SK-N-SH treated with all-trans-retinoic acid at 6 μM for 48 hours (cell line): ENCODE results near the gene CYTH4.

Source experiments
- ATAC-seq: fragments of 200-7000 bp; cut with Tn5 transposase; 3 replicates; pipeline ENCODE4 v1.9.1; 2020; ENCODE audit warnings: mild to moderate bottlenecking, moderate library complexity
- ARNTL ChIP-seq: fragments of 450-650 bp; formaldehyde crosslinking; IDR thresholded peaks from 2 replicates; pipeline ENCODE4 v1.5.0; 2020; ENCODE audit warnings: low read depth, mild to moderate bottlenecking, moderate library complexity, borderline replicate concordance
- BACH2 ChIP-seq: fragments of 250-450 bp; sonication (Bioruptor Pico); IDR thresholded peaks from 2 replicates; pipeline ENCODE4 v1.9.0; 2021; ENCODE audit warnings: mild to moderate bottlenecking, borderline replicate concordance
- CSDC2 ChIP-seq: fragments of 250-450 bp; sonication (Bioruptor Pico); IDR thresholded peaks from 2 replicates; pipeline ENCODE4 v1.5.0; 2020; ENCODE audit warnings: mild to moderate bottlenecking, moderate library complexity
- ESRRG ChIP-seq: fragments of 250-450 bp; sonication (Bioruptor Pico); IDR thresholded peaks from 2 replicates; pipeline ENCODE4 v1.6.1; 2021; ENCODE audit warnings: mild to moderate bottlenecking
- GLIS3 ChIP-seq: fragments of 250-450 bp; sonication (Bioruptor Pico); IDR thresholded peaks from 2 replicates; pipeline ENCODE4 v1.5.0; 2020; ENCODE audit warnings: mild to moderate bottlenecking, moderate library complexity
- ISL1 ChIP-seq: fragments of 250-450 bp; sonication (Bioruptor Pico); IDR thresholded peaks from 2 replicates; pipeline ENCODE4 v2.1.2; 2022; ENCODE audit warnings: mild to moderate bottlenecking, moderate library complexity
- OSR1 ChIP-seq: fragments of 250-450 bp; sonication (Bioruptor Pico); IDR thresholded peaks from 2 replicates; pipeline ENCODE4 v1.8.0; 2022; ENCODE audit warnings: moderate library complexity, mild to moderate bottlenecking, inconsistent platforms
- PPARA ChIP-seq: fragments of 250-450 bp; sonication (Bioruptor Pico); IDR thresholded peaks from 2 replicates; pipeline ENCODE4 v1.5.0; 2020; ENCODE audit warnings: mild to moderate bottlenecking, borderline replicate concordance
- RARB ChIP-seq: fragments of 250-450 bp; sonication (Bioruptor Pico); IDR thresholded peaks from 2 replicates; pipeline ENCODE4 v1.8.0; 2021; ENCODE audit warnings: mild to moderate bottlenecking, moderate library complexity
- SNAI2 ChIP-seq: fragments of 250-450 bp; sonication (Bioruptor Pico); IDR thresholded peaks from 2 replicates; pipeline ENCODE4 v1.5.0; 2020; ENCODE audit warnings: mild to moderate bottlenecking, moderate library complexity
- TCF4 ChIP-seq: fragments of 250-450 bp; sonication (Bioruptor Pico); IDR thresholded peaks from 2 replicates; pipeline ENCODE4 v1.8.0; 2021; ENCODE audit warnings: mild to moderate bottlenecking, moderate library complexity, borderline replicate concordance
- TOX ChIP-seq: fragments of 250-450 bp; sonication (Bioruptor Pico); IDR thresholded peaks from 2 replicates; pipeline ENCODE4 v1.8.0; 2021; ENCODE audit warnings: mild to moderate bottlenecking, moderate library complexity, borderline replicate concordance
- ZC3H10 ChIP-seq: fragments of 250-450 bp; sonication (Bioruptor Pico); IDR thresholded peaks from 2 replicates; pipeline ENCODE4 v1.5.1; 2021; ENCODE audit warnings: mild to moderate bottlenecking, moderate library complexity
- ZFP3 ChIP-seq: fragments of 250-450 bp; sonication (Bioruptor Pico); IDR thresholded peaks from 2 replicates; pipeline ENCODE4 v1.5.0; 2020; ENCODE audit warnings: mild to moderate bottlenecking, moderate library complexity
- ZFP30 ChIP-seq: fragments of 450-650 bp; formaldehyde crosslinking; IDR thresholded peaks from 2 replicates; pipeline ENCODE4 v1.5.0; 2022; ENCODE audit warnings: mild to moderate bottlenecking, moderate library complexity
- ZNF565 ChIP-seq: fragments of 450-650 bp; formaldehyde crosslinking; conservative IDR thresholded peaks from 2 replicates; pipeline ENCODE4 v1.5.0; 2020; ENCODE audit warnings: low read depth, mild to moderate bottlenecking, moderate library complexity
- ZNF70 ChIP-seq: fragments of 450-650 bp; formaldehyde crosslinking; IDR thresholded peaks from 2 replicates; pipeline ENCODE4 v1.5.0; 2020; ENCODE audit warnings: mild to moderate bottlenecking, moderate library complexity
- ZNF8 ChIP-seq: fragments of 450-650 bp; formaldehyde crosslinking; IDR thresholded peaks from 2 replicates; pipeline ENCODE4 v1.5.0; 2020; ENCODE audit warnings: mild to moderate bottlenecking, moderate library complexity
- TF ChIP-seq, protein P1 (sequence below): fragments of 250-450 bp; sonication (Bioruptor Pico); IDR thresholded peaks from 2 replicates; pipeline ENCODE4 v1.8.0; 2021; ENCODE audit warnings: low read depth, mild to moderate bottlenecking, moderate library complexity, borderline replicate concordance
- TF ChIP-seq, protein P2 (sequence below): fragments of 250-450 bp; sonication (Bioruptor Pico); IDR thresholded peaks from 2 replicates; pipeline ENCODE4 v1.8.0; 2020; ENCODE audit warnings: mild to moderate bottlenecking, moderate library complexity, borderline replicate concordance
- TF ChIP-seq, protein P3 (sequence below): fragments of 250-450 bp; sonication (Bioruptor Pico); IDR thresholded peaks from 2 replicates; pipeline ENCODE4 v1.5.1; 2020; ENCODE audit warnings: low read depth, mild to moderate bottlenecking, moderate library complexity
- TF ChIP-seq, protein P4 (sequence below): fragments of 250-450 bp; sonication (Bioruptor Pico); IDR thresholded peaks from 2 replicates; pipeline ENCODE4 v1.5.1; 2021; ENCODE audit warnings: mild to moderate bottlenecking, moderate library complexity
- TF ChIP-seq, protein P5 (sequence below): fragments of 250-450 bp; sonication (Bioruptor Pico); IDR thresholded peaks from 2 replicates; pipeline ENCODE4 v1.5.0; 2020; ENCODE audit warnings: mild to moderate bottlenecking, moderate library complexity

Gene CYTH4

DNA sequence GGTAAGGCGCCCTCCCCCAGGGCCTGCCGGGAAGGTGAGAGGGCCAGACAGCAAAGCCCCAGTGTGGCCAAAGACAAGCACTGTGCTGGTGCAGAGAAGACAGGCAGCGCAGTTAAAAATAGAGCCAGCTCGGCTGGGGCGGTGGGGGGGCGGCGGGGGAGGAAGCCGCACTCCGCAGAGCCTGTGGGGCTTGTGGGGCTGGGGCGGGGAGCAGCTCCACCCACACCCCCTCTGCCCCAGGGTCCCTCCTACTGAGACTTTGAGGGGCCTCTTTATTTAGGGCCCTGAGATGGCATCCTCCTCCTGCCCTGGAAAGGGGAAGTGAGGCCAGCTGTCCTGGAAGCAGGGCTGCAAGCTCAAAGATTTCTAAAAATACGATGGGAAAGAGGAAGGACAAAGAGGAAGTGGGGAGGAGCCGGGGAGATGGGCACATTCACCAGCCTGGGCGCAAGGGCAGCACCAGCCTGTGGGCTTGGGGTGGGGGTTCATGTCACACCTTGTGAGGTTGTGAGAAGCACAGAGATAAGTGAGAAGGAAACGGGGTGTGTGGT, 2.6 kb downstream of the CYTH4 start:
- TF ChIP-seq ISL1 (CRISPR knock-in tag) = no peak
- TF ChIP-seq ZNF70 = no peak
- no peak for TF ChIP-seq ZFP30 (CRISPR knock-in tag)
- TF ChIP-seq SNAI2 = no peak
- no peak for TF ChIP-seq ZC3H10 (CRISPR knock-in tag)
- no peak for TF ChIP-seq OSR1 (CRISPR knock-in tag)
- TF ChIP-seq TCF4 = no peak
- no peak for TF ChIP-seq PPARA (CRISPR knock-in tag)
- no peak for TF ChIP-seq TOX (CRISPR knock-in tag)
- no peak for TF ChIP-seq GLIS3 (CRISPR knock-in tag)
- TF ChIP-seq, protein P1, sequence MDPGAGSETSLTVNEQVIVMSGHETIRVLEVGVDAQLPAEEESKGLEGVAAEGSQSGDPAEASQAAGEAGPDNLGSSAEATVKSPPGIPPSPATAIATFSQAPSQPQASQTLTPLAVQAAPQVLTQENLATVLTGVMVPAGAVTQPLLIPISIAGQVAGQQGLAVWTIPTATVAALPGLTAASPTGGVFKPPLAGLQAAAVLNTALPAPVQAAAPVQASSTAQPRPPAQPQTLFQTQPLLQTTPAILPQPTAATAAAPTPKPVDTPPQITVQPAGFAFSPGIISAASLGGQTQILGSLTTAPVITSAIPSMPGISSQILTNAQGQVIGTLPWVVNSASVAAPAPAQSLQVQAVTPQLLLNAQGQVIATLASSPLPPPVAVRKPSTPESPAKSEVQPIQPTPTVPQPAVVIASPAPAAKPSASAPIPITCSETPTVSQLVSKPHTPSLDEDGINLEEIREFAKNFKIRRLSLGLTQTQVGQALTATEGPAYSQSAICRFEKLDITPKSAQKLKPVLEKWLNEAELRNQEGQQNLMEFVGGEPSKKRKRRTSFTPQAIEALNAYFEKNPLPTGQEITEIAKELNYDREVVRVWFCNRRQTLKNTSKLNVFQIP (CRISPR knock-in tag) = no peak
- TF ChIP-seq BACH2 = no peak
- TF ChIP-seq, protein P2, sequence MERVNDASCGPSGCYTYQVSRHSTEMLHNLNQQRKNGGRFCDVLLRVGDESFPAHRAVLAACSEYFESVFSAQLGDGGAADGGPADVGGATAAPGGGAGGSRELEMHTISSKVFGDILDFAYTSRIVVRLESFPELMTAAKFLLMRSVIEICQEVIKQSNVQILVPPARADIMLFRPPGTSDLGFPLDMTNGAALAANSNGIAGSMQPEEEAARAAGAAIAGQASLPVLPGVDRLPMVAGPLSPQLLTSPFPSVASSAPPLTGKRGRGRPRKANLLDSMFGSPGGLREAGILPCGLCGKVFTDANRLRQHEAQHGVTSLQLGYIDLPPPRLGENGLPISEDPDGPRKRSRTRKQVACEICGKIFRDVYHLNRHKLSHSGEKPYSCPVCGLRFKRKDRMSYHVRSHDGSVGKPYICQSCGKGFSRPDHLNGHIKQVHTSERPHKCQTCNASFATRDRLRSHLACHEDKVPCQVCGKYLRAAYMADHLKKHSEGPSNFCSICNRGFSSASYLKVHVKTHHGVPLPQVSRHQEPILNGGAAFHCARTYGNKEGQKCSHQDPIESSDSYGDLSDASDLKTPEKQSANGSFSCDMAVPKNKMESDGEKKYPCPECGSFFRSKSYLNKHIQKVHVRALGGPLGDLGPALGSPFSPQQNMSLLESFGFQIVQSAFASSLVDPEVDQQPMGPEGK (CRISPR knock-in tag) = no peak
- TF ChIP-seq ZFP3 (CRISPR knock-in tag) = no peak
- no peak for ATAC-seq

DNA sequence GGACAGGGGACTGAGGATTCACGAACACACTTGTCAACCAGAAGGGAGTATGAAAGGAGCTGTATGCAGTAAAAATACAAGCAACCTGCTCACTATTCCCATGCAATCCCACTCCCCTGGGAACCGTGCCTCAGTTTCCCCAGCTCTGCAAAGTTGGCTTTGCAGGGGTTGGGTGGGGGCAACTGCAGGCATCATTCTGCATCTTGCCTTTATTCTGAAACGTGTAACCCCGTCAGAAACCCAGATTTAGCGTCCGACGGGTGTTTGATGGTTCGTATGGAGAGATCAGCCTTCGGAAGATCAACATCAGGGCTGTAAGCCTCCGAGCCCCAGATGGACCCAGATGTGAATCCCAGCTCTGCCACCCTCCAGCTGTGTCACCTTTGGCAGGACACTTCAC, 3.6 kb downstream of the CYTH4 start:
- TF ChIP-seq ZFP3 (CRISPR knock-in tag) (no peak), PPARA (CRISPR knock-in tag) (no peak)
- no peak for ATAC-seq

DNA sequence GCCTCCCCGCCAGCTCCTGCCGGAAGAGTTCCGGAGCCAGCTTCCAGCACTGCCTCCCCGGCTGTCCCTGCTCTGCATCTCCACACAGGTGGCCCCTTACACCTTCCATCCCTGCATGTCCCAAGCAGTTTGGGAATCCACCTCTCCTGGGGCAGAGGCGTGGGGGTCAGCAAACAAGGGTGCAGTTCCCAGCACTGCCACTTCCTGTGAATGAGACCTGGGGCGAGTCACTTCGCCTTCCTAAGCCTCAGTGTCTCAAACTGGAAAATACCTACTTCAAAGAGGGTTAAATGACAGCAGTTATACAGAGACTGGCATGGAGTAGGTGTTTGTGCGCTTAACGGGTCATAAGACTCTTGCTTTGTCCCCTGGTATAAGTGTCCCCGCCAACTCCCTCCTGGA, 5.2 kb downstream of the CYTH4 start:
- no peak for ATAC-seq
- no peak for TF ChIP-seq OSR1 (CRISPR knock-in tag)
- TF ChIP-seq, protein P3, sequence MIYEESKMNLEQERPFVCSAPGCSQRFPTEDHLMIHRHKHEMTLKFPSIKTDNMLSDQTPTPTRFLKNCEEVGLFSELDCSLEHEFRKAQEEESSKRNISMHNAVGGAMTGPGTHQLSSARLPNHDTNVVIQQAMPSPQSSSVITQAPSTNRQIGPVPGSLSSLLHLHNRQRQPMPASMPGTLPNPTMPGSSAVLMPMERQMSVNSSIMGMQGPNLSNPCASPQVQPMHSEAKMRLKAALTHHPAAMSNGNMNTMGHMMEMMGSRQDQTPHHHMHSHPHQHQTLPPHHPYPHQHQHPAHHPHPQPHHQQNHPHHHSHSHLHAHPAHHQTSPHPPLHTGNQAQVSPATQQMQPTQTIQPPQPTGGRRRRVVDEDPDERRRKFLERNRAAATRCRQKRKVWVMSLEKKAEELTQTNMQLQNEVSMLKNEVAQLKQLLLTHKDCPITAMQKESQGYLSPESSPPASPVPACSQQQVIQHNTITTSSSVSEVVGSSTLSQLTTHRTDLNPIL (CRISPR knock-in tag) = no peak
- no peak for TF ChIP-seq PPARA (CRISPR knock-in tag)
- no peak for TF ChIP-seq RARB (CRISPR knock-in tag)
- no peak for TF ChIP-seq ARNTL (CRISPR knock-in tag)
- no peak for TF ChIP-seq ZNF8 (CRISPR knock-in tag)
- no peak for TF ChIP-seq ESRRG (CRISPR knock-in tag)
- TF ChIP-seq, protein P2 (CRISPR knock-in tag) = no peak
- TF ChIP-seq ZNF565 (CRISPR knock-in tag) = no peak
- no peak for TF ChIP-seq ZFP3 (CRISPR knock-in tag)
- TF ChIP-seq CSDC2 (CRISPR knock-in tag) = no peak
- TF ChIP-seq, protein P4, sequence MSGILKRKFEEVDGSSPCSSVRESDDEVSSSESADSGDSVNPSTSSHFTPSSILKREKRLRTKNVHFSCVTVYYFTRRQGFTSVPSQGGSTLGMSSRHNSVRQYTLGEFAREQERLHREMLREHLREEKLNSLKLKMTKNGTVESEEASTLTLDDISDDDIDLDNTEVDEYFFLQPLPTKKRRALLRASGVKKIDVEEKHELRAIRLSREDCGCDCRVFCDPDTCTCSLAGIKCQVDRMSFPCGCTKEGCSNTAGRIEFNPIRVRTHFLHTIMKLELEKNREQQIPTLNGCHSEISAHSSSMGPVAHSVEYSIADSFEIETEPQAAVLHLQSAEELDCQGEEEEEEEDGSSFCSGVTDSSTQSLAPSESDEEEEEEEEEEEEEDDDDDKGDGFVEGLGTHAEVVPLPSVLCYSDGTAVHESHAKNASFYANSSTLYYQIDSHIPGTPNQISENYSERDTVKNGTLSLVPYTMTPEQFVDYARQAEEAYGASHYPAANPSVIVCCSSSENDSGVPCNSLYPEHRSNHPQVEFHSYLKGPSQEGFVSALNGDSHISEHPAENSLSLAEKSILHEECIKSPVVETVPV = no peak
- TF ChIP-seq TOX (CRISPR knock-in tag) = no peak
- no peak for TF ChIP-seq GLIS3 (CRISPR knock-in tag)
- TF ChIP-seq, protein P1 (CRISPR knock-in tag) = no peak
- TF ChIP-seq TCF4 = no peak
- no peak for TF ChIP-seq ZC3H10 (CRISPR knock-in tag)
- TF ChIP-seq, protein P5, sequence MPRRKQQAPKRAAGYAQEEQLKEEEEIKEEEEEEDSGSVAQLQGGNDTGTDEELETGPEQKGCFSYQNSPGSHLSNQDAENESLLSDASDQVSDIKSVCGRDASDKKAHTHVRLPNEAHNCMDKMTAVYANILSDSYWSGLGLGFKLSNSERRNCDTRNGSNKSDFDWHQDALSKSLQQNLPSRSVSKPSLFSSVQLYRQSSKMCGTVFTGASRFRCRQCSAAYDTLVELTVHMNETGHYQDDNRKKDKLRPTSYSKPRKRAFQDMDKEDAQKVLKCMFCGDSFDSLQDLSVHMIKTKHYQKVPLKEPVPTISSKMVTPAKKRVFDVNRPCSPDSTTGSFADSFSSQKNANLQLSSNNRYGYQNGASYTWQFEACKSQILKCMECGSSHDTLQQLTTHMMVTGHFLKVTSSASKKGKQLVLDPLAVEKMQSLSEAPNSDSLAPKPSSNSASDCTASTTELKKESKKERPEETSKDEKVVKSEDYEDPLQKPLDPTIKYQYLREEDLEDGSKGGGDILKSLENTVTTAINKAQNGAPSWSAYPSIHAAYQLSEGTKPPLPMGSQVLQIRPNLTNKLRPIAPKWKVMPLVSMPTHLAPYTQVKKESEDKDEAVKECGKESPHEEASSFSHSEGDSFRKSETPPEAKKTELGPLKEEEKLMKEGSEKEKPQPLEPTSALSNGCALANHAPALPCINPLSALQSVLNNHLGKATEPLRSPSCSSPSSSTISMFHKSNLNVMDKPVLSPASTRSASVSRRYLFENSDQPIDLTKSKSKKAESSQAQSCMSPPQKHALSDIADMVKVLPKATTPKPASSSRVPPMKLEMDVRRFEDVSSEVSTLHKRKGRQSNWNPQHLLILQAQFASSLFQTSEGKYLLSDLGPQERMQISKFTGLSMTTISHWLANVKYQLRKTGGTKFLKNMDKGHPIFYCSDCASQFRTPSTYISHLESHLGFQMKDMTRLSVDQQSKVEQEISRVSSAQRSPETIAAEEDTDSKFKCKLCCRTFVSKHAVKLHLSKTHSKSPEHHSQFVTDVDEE (CRISPR knock-in tag) = no peak
